Mesendoderm (in vitro differentiated cells): ENCODE measurements around the gene PLK3.
"Not testable (repeated sequence)": the region's sequence is repeated elsewhere in the genome, so short reads cannot be mapped to it uniquely, and the experiment has no call there.

Source experiments
- DNase-seq: peaks from one replicate; pipeline ENCODE4 v3.0.0; 2013
- H2AK5ac ChIP-seq: 2 replicates; pipeline ENCODE4 v1.6.1; 2013; ENCODE audit warnings: low read length, inconsistent platforms
- H2BK120ac ChIP-seq: 2 replicates; pipeline ENCODE4 v1.6.1; 2013; ENCODE audit warnings: low read depth, mild to moderate bottlenecking, low read length, moderate library complexity, mixed read lengths
- H2BK15ac ChIP-seq: replicated peaks from 2 replicates; pipeline ENCODE4 v1.6.1; 2013; ENCODE audit warnings: low read depth, mild to moderate bottlenecking, moderate library complexity
- H2BK5ac ChIP-seq: 2 replicates; pipeline ENCODE4 v1.6.1; 2013; ENCODE audit warnings: low read length, inconsistent platforms
- H3K18ac ChIP-seq: 2 replicates; pipeline ENCODE4 v1.6.1; 2013; ENCODE audit warnings: mild to moderate bottlenecking, low read length, mixed read lengths
- H3K23ac ChIP-seq: one replicate; pipeline ENCODE4 v1.6.1; 2013; ENCODE audit warnings: low read length
- H3K27ac ChIP-seq: 2 replicates; pipeline ENCODE4 v1.5.1; 2013; ENCODE audit warnings: low read depth, mild to moderate bottlenecking, inconsistent platforms, low read length, moderate library complexity
- H3K27me3 ChIP-seq: 2 replicates; pipeline ENCODE4 v1.6.1; 2013; ENCODE audit warnings: low read length, control low read depth, mild to moderate bottlenecking, inconsistent platforms; ENCODE audit not compliant: insufficient read depth, poor library complexity
- H3K36me3 ChIP-seq: 2 replicates; pipeline ENCODE4 v1.6.1; 2013; ENCODE audit warnings: low read length, inconsistent platforms; ENCODE audit not compliant: control insufficient read depth, insufficient read depth
- H3K4ac ChIP-seq: one replicate; pipeline ENCODE4 v1.6.1; 2013; ENCODE audit warnings: low read depth, mild to moderate bottlenecking, low read length, moderate library complexity
- H3K4me1 ChIP-seq: 2 replicates; pipeline ENCODE4 v1.6.1; 2013; ENCODE audit warnings: low read depth, low read length, inconsistent platforms; ENCODE audit not compliant: control insufficient read depth
- H3K4me2 ChIP-seq: 2 replicates; pipeline ENCODE4 v1.6.1; 2013; ENCODE audit warnings: low read length
- H3K4me3 ChIP-seq: 2 replicates; pipeline ENCODE4 v1.5.1; 2013; ENCODE audit warnings: mild to moderate bottlenecking, low read length
- H3K56ac ChIP-seq: one replicate; pipeline ENCODE4 v1.6.1; 2013; ENCODE audit warnings: low read length
- H3K79me1 ChIP-seq: 2 replicates; pipeline ENCODE4 v1.6.1; 2013; ENCODE audit warnings: low read length, inconsistent platforms
- H3K79me2 ChIP-seq: 2 replicates; pipeline ENCODE4 v1.6.1; 2013; ENCODE audit warnings: mild to moderate bottlenecking, low read length; ENCODE audit not compliant: control insufficient read depth, insufficient read depth
- H3K9ac ChIP-seq: 2 replicates; pipeline ENCODE4 v1.6.1; 2013; ENCODE audit warnings: low read length, inconsistent platforms
- H4K5ac ChIP-seq: one replicate; pipeline ENCODE4 v1.6.1; 2013; ENCODE audit warnings: low read length
- H4K8ac ChIP-seq: one replicate; pipeline ENCODE4 v1.6.1; 2013; ENCODE audit warnings: low read depth, mild to moderate bottlenecking, control low read depth, low read length, moderate library complexity
- WGBS: extraction: QIAGEN DNeasy Blood & Tissue Kit; methylation state at CpG from one replicate; pipeline ENCODE4 v1.1.7; 2013; ENCODE audit warnings: low lambda C conversion rate, missing lambda C conversion rate; ENCODE audit not compliant: insufficient coverage; ENCODE audit errors: extremely low coverage; 5-methylcytosine and 5-hydroxymethylcytosine counted together

PLK3 gene

DNA sequence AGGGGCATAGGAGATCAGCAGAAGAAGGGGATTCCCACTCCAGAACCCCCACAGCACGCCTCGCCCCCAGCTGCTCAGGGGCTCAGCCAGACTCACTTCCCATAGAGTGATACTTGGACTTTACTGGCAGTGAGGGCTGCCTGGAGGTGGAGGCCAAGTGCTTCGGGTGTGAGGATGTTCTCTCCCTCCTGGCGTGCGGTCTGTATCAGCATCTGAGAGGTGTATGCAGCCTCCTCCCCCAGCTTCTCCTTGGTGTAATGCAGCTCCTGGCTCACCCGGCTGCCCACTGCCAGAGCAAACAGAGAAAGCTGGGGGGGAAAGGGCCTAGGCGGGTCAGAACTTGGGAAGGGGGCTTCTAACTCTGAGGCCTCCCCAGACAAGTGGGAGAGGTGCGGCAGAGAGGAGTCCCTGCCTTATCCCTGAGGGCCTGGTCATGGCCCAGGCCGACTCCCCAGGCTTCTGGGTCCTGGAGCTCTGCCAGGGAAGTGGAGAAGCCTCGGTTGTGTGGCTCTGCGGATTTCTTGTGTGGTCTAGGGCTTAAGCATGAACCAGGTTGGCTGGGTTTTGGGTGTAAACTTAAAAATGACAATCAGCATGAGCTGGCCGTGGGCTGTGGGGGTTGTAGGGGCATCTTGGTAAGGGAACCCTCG lies 32.0 kb downstream of the PLK3 start:
- no peaks in the 10 kb centered on the region for H3K4me1 ChIP-seq
- no peaks in the 10 kb centered on the region for H3K27me3 ChIP-seq
- no peak overlapping the region for H2AK5ac ChIP-seq
- H3K56ac ChIP-seq = no peak overlapping the region
- H2BK5ac ChIP-seq = no peak overlapping the region
- no peak overlapping the region for H4K8ac ChIP-seq
- DNase-seq = no peak
- no peak overlapping the region for H3K4me2 ChIP-seq
- H3K23ac ChIP-seq = no peak overlapping the region
- H4K5ac ChIP-seq = no peak overlapping the region
- no peaks in the 10 kb centered on the region for H3K79me1 ChIP-seq
- H3K79me2 ChIP-seq = no peaks in the 10 kb centered on the region
- no peak overlapping the region for H3K9ac ChIP-seq
- H3K18ac ChIP-seq = no peak overlapping the region
- WGBS = no CpG with 5 or more reads among the region's 13 CpGs
- no peak overlapping the region for H3K4me3 ChIP-seq
- no peak overlapping the region for H3K4ac ChIP-seq
- no peak overlapping the region for H2BK15ac ChIP-seq
- no peak overlapping the region for H3K27ac ChIP-seq
- no peak overlapping the region for H2BK120ac ChIP-seq
- H3K36me3 ChIP-seq = no peaks in the 10 kb centered on the region

DNA sequence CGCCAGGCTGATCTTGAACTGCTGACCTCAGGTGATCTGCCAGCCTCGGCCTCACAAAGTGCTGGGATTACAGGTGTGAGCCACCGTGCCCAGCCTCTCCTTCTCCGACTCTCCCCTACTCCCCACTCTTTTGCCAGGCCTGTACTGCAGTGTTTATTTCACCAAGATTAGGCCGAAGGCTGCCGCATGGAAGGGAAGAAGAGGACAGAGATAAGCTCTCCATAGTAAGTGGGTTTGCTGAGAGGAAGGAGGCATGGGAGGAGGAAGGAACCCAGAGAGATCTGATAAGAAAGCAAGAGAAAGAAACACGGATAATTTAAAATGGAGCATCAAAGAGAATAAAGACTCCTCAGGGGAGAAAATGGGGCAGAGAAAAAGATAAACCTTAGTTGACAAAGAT lies 34.2 kb downstream of the PLK3 start:
- H4K8ac ChIP-seq = no peak overlapping the region
- no CpG with 5 or more reads among the region's 7 CpGs for whole genome bisulfite sequencing
- H2BK120ac ChIP-seq = no peak overlapping the region
- H3K27ac ChIP-seq = no peak overlapping the region
- H3K23ac ChIP-seq = no peak overlapping the region
- H3K18ac ChIP-seq = no peak overlapping the region
- H3K36me3 ChIP-seq = no peaks in the 10 kb centered on the region
- H3K56ac ChIP-seq = no peak overlapping the region
- H3K27me3 ChIP-seq = no peaks in the 10 kb centered on the region
- no peak overlapping the region for H3K4me2 ChIP-seq
- no peaks in the 10 kb centered on the region for H3K79me2 ChIP-seq
- DNase-seq = no peak
- no peak overlapping the region for H2BK5ac ChIP-seq
- H3K79me1 ChIP-seq = no peaks in the 10 kb centered on the region
- H3K4me3 ChIP-seq = no peak overlapping the region
- no peak overlapping the region for H3K4ac ChIP-seq
- no peak overlapping the region for H4K5ac ChIP-seq
- no peaks in the 10 kb centered on the region for H3K4me1 ChIP-seq
- H2AK5ac ChIP-seq = no peak overlapping the region
- no peak overlapping the region for H2BK15ac ChIP-seq
- no peak overlapping the region for H3K9ac ChIP-seq

DNA sequence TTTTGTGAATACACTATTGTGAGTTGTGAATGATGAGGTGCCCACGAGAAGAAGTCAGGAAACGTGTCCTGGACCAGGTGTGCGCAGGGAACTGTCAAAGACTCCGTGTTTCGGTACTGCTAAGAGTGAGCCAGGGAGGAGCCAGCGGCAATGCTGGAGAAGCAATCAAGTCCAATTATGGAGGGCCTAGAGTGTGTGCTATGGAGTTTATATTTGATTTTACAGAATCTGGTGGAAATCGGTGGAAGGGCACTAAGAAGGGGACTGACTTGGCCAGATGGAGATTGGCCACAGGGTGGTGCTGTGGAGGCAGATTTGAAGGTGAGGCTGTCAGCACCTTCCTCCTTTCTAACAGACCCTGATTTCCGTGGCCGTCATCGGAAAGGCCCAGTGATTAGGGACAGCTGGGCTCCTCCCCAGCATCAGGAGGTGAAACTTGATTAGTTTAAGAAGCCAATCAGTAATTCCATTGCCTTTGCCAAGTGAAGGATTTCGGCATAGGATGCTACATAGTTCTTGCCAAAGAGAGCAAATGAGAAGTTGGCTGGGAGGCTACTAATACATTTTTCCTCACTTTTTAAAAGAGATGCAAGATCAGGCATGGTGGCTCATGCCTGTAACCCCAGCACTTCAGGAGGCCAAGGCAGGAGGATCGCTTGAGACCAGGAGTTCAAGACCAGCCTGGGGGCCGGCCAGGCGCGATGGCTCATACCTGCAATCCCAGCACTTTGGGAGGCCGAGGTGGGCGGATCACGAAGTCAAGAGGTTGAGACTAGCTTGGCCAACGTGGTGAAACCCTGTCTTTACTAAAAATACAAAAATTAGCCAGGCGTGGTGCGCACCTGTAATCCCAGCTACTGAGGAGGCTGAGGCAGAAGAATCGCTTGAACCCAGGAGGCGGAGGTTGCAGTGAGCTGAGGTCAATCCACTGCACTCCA lies 35.8 kb downstream of the PLK3 start:
- no peak overlapping the region for H2BK120ac ChIP-seq
- no peaks in the 10 kb centered on the region for H3K4me1 ChIP-seq
- H3K4ac ChIP-seq = no peak overlapping the region
- H3K23ac ChIP-seq = no peak overlapping the region
- H3K36me3 ChIP-seq = no peaks in the 10 kb centered on the region
- no peak overlapping the region for H3K4me2 ChIP-seq
- no peak overlapping the region for H2BK15ac ChIP-seq
- no peaks in the 10 kb centered on the region for H3K27me3 ChIP-seq
- peak; percentile 91 for DNase-seq
- no peak overlapping the region for H3K18ac ChIP-seq
- no peaks in the 10 kb centered on the region for H3K79me1 ChIP-seq
- H3K56ac ChIP-seq = no peak overlapping the region
- no peak overlapping the region for H2AK5ac ChIP-seq
- no peak overlapping the region for H3K9ac ChIP-seq
- WGBS = no CpG with 5 or more reads among the region's 23 CpGs
- H4K5ac ChIP-seq = no peak overlapping the region
- H3K4me3 ChIP-seq = no peak overlapping the region
- H2BK5ac ChIP-seq = no peak overlapping the region
- no peak overlapping the region for H4K8ac ChIP-seq
- H3K79me2 ChIP-seq = no peaks in the 10 kb centered on the region
- H3K27ac ChIP-seq = no peak overlapping the region

DNA sequence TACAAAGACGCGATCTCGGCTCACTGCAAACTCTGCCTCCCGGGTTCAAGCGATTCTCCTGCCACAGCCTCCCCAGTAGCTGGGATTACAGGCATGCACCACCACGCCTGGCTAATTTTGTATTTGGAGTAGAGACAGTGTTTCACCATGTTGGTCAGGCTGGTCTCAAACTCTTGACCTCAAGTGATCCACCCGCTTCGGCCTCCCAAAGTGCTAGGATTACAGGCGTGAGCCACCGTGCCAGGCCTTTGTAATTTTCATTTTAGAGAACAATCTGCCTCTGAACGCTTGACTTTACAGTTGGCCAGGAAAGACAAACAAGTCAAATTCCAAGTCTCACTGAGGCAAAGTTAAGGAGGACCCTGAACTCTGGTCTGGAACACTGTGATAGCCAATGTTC lies 38.1 kb downstream of the PLK3 start:
- H2AK5ac ChIP-seq, H3K23ac ChIP-seq, H3K9ac ChIP-seq, H3K4me1 ChIP-seq, H2BK5ac ChIP-seq, H3K79me2 ChIP-seq, H3K4me2 ChIP-seq, H2BK120ac ChIP-seq, H4K8ac ChIP-seq, H3K4ac ChIP-seq, H3K56ac ChIP-seq, H3K79me1 ChIP-seq, H3K27me3 ChIP-seq, H3K4me3 ChIP-seq, H3K18ac ChIP-seq, DNase-seq, H2BK15ac ChIP-seq, H3K36me3 ChIP-seq, H4K5ac ChIP-seq, H3K27ac ChIP-seq: not testable (repeated sequence)
- WGBS = no CpG with 5 or more reads among the region's 11 CpGs

DNA sequence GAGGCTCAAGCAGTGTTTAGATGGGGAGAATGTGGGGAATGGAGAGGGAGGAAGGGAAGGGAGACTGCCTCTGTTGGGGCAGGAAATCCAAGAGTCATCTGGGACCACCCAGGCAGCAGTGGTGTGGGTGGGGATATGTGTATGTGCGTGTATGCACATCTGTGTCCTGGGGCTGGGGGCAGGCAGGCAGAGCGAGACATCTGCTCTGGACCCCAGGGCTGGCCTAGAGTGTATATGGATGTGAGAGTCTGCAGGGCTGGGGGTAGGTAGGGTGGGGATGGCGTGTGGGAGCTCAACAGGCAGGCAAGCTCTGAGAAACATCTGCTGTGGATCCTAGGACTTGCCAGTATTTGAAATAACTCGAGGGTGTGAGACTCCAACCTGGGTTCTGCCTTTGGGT lies 39.4 kb downstream of the PLK3 start:
- Histone ChIP-seq H3K36me3 (no peaks in the 10 kb centered on the region), H3K79me1 (no peaks in the 10 kb centered on the region), H3K23ac (no peak overlapping the region), H2BK120ac (no peak overlapping the region), H3K56ac (no peak overlapping the region), H2BK5ac (no peak overlapping the region), H4K8ac (no peak overlapping the region), H4K5ac (no peak overlapping the region), H3K4me1 (no peaks in the 10 kb centered on the region), H3K4me2 (no peak overlapping the region), H3K9ac (no peak overlapping the region), H3K79me2 (no peaks in the 10 kb centered on the region), H3K4ac (no peak overlapping the region), H3K4me3 (no peak overlapping the region), H3K18ac (no peak overlapping the region), H2BK15ac (no peak overlapping the region), H3K27ac (no peak overlapping the region), H3K27me3 (no peaks in the 10 kb centered on the region), H2AK5ac (no peak overlapping the region)
- no peak for DNase-seq
- WGBS = no CpG with 5 or more reads among the region's 4 CpGs
